Gastrocnemius medialis (tissue), 4 donors: ENCODE data around the gene ANO9. TPM values are rescaled to one million over a fixed set of nuclear protein-coding genes. Genes with fewer than 3 reads are reported as not detected.

ENCODE experiments used
- ATAC-seq, 2 donors: fragments of 150-250 bp; one replicate each; pipeline ENCODE4 v1.9.1; 2016
- DNase-seq, 2 donors: peaks; one replicate each; pipeline ENCODE4 v3.0.0-alpha.2; 2019
- H3K27ac ChIP-seq, 4 donors: fragments of 200-600 bp; sonication (generic); 1 replicate in 1 of 4; 2 replicates in 3 of 4; pipeline ENCODE4 v1.5.1; 2016 to 2018; ENCODE audit warnings: mild to moderate bottlenecking in 2 of 4, moderate library complexity in 1 of 4
- H3K27me3 ChIP-seq, 3 donors: fragments of 200-600 bp; sonication (generic) in 2 of 3; 1 replicate in 1 of 3; 2 replicates in 2 of 3; pipeline versions ENCODE4 v1.5.1 to v1.6.0; 2016 to 2019; ENCODE audit warnings: mild to moderate bottlenecking in 1 of 3, moderate library complexity in 1 of 3
- H3K36me3 ChIP-seq, 2 donors: fragments of 200-600 bp; sonication (generic) in 1 of 2; one replicate each; pipeline ENCODE4 v1.5.1; 2017 to 2018
- H3K4me1 ChIP-seq, 2 donors: fragments of 200-600 bp; sonication (generic) in 1 of 2; one replicate each; pipeline ENCODE4 v1.5.1; 2016 to 2017; ENCODE audit warnings: mild to moderate bottlenecking in 2 of 2
- H3K4me3 ChIP-seq, 4 donors: fragments of 200-600 bp; sonication (generic) in 3 of 4; 1 replicate in 1 of 4; 2 replicates in 3 of 4; pipeline ENCODE4 v1.5.1; 2016 to 2019; ENCODE audit warnings: mild to moderate bottlenecking in 2 of 4
- H3K9me3 ChIP-seq, 3 donors: fragments of 200-600 bp; sonication (generic) in 2 of 3; 1 replicate in 1 of 3; 2 replicates in 2 of 3; pipeline ENCODE4 v1.5.1; 2016 to 2019
- POLR2A ChIP-seq, 2 donors: fragments of 450-650 bp; IDR thresholded peaks; one replicate each; pipeline ENCODE4 v1.6.1; 2017; ENCODE audit warnings: antibody characterized with exemption in 2 of 2, mild to moderate bottlenecking in 2 of 2, moderate library complexity in 2 of 2
- in situ Hi-C, 4 donors: fragments of 200-750 bp; cut with MboI; loops; one replicate each; pipeline versions ENCODE4 v1.15.0 to v1.8.0; 2017; ENCODE audit warnings: low sequenced_read_pairs in 4 of 4
- intact Hi-C: fragments of 100-400 bp; cut with DNase I; formaldehyde crosslinking; loops from one replicate; pipeline ENCODE4 v1.15.1; 2023; ENCODE audit warnings: low total_unique reads
- total RNA-seq, 4 donors: library from RNA; depleted of rRNA; stranded (reverse); fragments of >200 nt; gene quantifications; one replicate each; pipeline versions ENCODE4 v1.1.0 to v1.2.3, GENCODE V29; 2016
- TF ChIP-seq, protein P1 (sequence below), 5 experiments: fragments of 450-650 bp in 3 of 5; fragments of 200-600 bp in 2 of 5; sonication (generic) in 2 of 5; IDR thresholded peaks in 4 of 5; conservative IDR thresholded peaks in 1 of 5; 1 replicate in 4 of 5; 2 replicates in 1 of 5; pipeline ENCODE4 v1.5.1; 2016 to 2019; ENCODE audit warnings: antibody characterized with exemption in 5 of 5, mild to moderate bottlenecking in 3 of 5, moderate library complexity in 3 of 5

The ANO9 gene
- total RNA-seq, 4 donors from 2014 or later = 0.23 to 0.41 TPM; not detected in 2

DNA sequence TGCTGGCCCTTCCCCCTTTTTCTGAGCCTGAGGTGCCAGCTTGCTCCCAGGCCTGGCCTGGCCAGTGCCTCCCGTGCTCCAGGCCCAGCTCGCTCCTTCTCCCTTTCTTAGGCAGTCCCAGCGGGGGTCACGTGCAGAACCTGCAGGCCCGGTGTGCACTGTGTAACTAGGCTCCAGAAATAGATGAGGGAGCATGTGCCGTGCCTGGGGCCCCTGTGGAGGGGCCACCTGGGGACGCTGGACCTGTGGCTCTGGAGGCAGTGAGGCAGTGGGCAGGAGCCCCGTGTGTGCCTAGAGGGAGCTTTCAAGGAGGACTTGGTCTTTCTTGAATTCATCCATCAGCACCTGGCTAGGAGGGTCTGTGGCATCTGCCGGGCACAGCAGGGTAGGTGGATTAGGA is 19.8 kb upstream of the ANO9 start:
- ATAC-seq = no peak

DNA sequence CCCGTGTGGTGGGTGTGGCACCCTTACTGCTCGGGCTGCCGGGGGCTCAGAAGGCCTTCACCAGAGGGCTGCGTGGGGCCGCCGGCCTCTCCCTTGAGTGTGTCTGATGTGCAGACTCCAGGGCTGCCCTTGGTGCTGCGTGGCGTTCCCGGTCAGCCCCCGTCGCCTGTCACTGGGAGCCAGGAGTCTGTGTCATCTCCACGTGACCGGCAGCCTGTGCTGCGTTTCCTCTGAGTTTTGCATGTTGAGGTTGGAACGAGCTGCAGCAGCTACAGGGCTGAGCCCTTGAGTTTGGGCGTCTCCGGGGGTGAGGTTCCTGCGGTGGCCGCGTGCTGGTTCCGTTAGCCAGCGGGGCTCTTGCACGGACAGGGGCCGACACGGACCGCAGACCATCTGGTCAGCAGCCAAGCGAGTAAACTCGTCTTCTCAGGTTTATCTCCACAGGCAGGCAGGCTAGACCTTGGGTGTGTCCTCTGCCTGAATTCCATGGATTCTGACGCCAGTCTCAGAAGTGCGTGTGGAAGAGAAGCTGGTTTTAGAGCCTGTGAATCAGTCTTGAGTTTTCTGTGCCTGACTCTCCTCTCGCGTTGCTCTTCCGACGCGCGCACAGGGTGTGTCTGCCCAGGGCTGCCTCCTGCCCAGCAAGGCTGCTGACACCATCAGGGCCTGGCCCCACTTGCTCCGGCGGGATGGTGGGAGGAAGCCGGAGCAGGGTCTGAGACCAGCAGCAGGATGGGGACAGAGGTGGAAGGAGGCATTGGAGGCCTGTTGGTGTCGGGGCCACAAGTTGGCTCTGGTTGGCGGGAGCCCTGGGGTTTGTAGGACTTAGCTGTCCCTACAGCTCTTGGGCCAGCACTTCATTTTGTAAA is 18.8 kb upstream of the ANO9 start:
- no peaks in the 10 kb centered on the region for H3K27me3 ChIP-seq
- H3K9me3 ChIP-seq = no peaks in the 10 kb centered on the region
- H3K36me3 ChIP-seq = peaks cover 0 to 21% of the 10 kb centered on the region in 2 donors
- H3K4me1 ChIP-seq = no peaks in the 10 kb centered on the region
- H3K27ac ChIP-seq = no peak overlapping the region
- no peak for TF ChIP-seq POLR2A (IDR thresholded peaks at IDR 0.05)
- TF ChIP-seq, protein P1, sequence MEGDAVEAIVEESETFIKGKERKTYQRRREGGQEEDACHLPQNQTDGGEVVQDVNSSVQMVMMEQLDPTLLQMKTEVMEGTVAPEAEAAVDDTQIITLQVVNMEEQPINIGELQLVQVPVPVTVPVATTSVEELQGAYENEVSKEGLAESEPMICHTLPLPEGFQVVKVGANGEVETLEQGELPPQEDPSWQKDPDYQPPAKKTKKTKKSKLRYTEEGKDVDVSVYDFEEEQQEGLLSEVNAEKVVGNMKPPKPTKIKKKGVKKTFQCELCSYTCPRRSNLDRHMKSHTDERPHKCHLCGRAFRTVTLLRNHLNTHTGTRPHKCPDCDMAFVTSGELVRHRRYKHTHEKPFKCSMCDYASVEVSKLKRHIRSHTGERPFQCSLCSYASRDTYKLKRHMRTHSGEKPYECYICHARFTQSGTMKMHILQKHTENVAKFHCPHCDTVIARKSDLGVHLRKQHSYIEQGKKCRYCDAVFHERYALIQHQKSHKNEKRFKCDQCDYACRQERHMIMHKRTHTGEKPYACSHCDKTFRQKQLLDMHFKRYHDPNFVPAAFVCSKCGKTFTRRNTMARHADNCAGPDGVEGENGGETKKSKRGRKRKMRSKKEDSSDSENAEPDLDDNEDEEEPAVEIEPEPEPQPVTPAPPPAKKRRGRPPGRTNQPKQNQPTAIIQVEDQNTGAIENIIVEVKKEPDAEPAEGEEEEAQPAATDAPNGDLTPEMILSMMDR (IDR thresholded peaks at IDR 0.05 in 4 of 5, conservative IDR thresholded peaks at IDR 0.05 in 1 of 5) = no peak
- no peak for DNase-seq
- no peak overlapping the region for H3K4me3 ChIP-seq
- intact Hi-C loops (no loop called here), in situ Hi-C loops (no loop called here)
- no peak for ATAC-seq

More for the DNA sequence above, 19.8 kb upstream of the ANO9 start:
- H3K27me3 ChIP-seq = no peaks in the 10 kb centered on the region
- in situ Hi-C loops (no loop called here), intact Hi-C loops (loop anchor here (2.0 kb wide), 1 partner anchor 39 kb away; no protein-coding TSS in a partner anchor)
- H3K4me1 ChIP-seq = no peaks in the 10 kb centered on the region
- no peaks in the 10 kb centered on the region for H3K9me3 ChIP-seq
- no peak overlapping the region for H3K4me3 ChIP-seq
- H3K27ac ChIP-seq = no peak overlapping the region
- no peak for DNase-seq
- TF ChIP-seq, protein P1 (IDR thresholded peaks at IDR 0.05 in 4 of 5, conservative IDR thresholded peaks at IDR 0.05 in 1 of 5) = no peak
- H3K36me3 ChIP-seq = peaks cover 0 to 21% of the 10 kb centered on the region in 2 donors

DNA sequence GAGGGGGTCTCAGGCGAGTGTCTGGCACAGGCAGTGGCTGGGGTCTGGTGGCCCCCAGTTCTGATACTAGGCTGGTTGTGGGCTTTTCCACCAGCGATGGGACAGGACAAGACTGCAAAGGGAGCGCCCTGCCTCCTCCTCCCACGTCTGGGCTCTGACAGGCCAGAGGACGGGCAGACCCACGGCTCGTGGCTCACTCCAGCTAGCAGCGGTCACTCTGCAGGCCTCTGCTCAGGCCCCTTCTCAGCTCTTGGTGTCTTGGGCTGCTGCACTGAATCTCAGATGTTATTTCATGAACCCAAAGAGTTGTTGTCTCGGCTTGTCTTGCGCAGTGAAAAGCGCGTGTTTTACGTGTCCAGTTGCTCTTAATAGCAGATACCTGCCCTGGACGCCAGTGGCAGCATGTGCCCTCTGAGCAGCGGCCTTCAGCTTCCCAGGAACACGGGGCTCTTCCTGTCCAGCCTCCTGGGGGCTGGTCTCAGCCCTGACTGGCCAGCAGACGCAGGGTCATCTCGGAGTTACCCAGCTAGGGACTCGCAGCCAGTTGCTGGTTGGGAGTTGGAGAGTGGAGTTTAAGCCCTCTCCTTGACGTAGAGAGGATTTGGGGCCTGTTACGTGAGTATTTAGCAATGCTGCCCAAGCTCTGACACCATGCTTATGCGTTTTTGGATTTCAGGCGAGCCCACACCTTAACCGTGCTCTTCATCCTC is 17.9 kb upstream of the ANO9 start:
- H3K9me3 ChIP-seq = no peaks in the 10 kb centered on the region
- peaks cover 0 to 21% of the 10 kb centered on the region in 2 donors for H3K36me3 ChIP-seq
- in situ Hi-C loops (loop anchor here in 2 of 4 donors (10.0 kb wide), 1 partner anchor 55 kb away; no protein-coding TSS in a partner anchor), intact Hi-C loops (no loop called here)
- H3K27me3 ChIP-seq = no peaks in the 10 kb centered on the region
- no peak overlapping the region for H3K27ac ChIP-seq
- TF ChIP-seq, protein P1 (IDR thresholded peaks at IDR 0.05 in 4 of 5, conservative IDR thresholded peaks at IDR 0.05 in 1 of 5) = no peak
- TF ChIP-seq POLR2A (IDR thresholded peaks at IDR 0.05) = no peak
- H3K4me3 ChIP-seq = no peak overlapping the region
- no peak for ATAC-seq
- no peak for DNase-seq
- H3K4me1 ChIP-seq = no peaks in the 10 kb centered on the region

DNA sequence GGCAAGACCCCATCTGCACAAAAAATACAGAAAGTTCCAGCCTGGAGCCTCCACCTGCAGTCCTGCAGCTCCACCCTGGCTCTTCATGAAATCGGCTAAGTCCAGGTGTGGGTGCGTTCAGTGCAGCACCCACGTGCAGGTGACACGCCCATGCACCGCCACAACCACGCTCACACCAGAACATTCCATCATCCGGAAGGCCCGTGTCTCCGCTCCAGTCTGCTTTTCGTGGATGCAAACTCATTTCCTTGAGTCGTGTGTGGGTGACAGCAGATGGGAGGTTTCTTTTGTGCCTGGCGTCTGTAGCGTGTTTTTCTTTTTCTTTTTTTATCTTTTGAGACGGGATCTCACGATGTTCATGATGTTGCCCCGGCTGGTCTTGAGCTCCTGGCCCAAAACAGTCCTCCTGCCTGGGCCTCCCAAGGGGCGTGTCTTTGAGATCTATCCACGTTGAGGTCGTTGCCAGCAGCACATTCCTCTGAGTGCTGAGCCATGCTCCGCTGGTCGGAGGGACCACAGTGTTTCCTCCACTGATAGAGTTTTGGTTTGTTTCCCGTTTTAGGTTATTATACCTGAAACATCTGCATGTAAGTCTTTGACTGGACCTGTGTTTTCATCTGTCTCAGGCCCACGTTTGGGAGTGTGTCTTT is 15.4 kb upstream of the ANO9 start:
- no peak overlapping the region for H3K27ac ChIP-seq
- no peaks in the 10 kb centered on the region for H3K9me3 ChIP-seq
- H3K4me1 ChIP-seq = peaks cover 0 to 2% of the 10 kb centered on the region in 2 donors
- peaks cover 0 to 38% of the 10 kb centered on the region in 2 donors for H3K36me3 ChIP-seq
- in situ Hi-C loops (loop anchor here in 2 of 4 donors (10.0 kb wide), 1 partner anchor 58 kb away; no protein-coding TSS in a partner anchor), intact Hi-C loops (no loop called here)
- no peak for DNase-seq
- ATAC-seq = no peak
- no peaks in the 10 kb centered on the region for H3K27me3 ChIP-seq
- TF ChIP-seq, protein P1 (IDR thresholded peaks at IDR 0.05 in 4 of 5, conservative IDR thresholded peaks at IDR 0.05 in 1 of 5) = no peak
- TF ChIP-seq POLR2A (IDR thresholded peaks at IDR 0.05) = no peak
- no peak overlapping the region for H3K4me3 ChIP-seq
